ENCODE results near the gene SIAH1. TPM values are rescaled to one million over a fixed set of nuclear protein-coding genes. Genes with fewer than 3 reads are reported as not detected.

The SIAH1 gene
- total and polyA plus RNA-seq, 10 of the 15 experiments (the other 5 are each of a cell fraction or from before 2014, with no cell fraction given), result 5.1 to 21.1 (median 13.9) TPM

DNA sequence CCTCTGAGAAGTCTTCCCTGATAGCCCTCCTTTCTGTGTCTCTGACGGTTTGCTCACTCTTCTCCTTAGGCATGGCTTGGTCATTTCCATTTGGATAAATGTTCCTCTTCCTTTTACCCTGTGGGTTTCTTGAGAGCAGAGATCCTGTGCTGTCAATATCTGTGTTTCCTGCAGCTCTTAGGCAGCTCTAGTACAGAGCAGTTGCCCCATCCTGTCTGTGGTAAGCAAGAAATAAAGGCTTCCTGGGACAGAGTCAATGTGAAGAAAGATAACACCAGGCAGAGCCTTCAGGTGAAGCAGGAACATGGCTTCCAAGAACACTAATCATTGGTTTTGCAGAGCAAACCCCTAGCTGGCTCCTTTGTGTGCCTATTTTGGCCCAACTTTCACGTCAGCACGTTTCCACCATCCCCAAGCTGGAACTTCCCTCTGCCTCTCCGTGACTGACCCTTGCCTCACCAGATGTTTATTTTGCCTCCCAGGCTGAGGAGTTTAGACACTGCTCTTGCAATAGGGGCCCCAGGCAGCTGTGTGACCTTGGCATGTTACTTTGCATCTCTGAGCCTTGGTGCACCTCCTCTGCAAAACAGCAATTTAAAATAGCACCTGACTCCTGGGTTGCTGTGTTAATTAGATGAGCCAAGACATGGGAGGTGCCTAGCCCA is 49.6 kb upstream of the SIAH1 start:
- Histone ChIP-seq H3K9ac (ENCODE audit: control insufficient read depth, insufficient read depth, low read length) (no peak overlapping the region), H3K27me3 (replicated peaks in 1 of 2; ENCODE audit: control insufficient read depth in 2 of 2, insufficient read depth in 2 of 2, low read length in 1 of 2) (no peaks in the 10 kb centered on the region), H3K4me1 (ENCODE audit: control insufficient read depth, insufficient read depth, low read length) (peaks cover 21% of the 10 kb centered on the region), H3K4me3 (no peak overlapping the region), H3K9me3 (replicated peaks; ENCODE audit: control insufficient read depth, insufficient read depth, low read length) (no peaks in the 10 kb centered on the region), H2AFZ (ENCODE audit: control insufficient read depth, low read depth, low read length) (peak overlapping the region; percentile 15), H3K4me2 (ENCODE audit: control insufficient read depth, insufficient read depth) (no peak overlapping the region), H3K27ac (ENCODE audit: control insufficient read depth, insufficient read depth) (no peak overlapping the region), H4K20me1 (ENCODE audit: control insufficient read depth, insufficient read depth) (no peaks in the 10 kb centered on the region), H3K36me3 (ENCODE audit: control insufficient read depth in 2 of 2, insufficient read depth in 2 of 2, low read length in 1 of 2) (no peaks in the 10 kb centered on the region), H3K79me2 (ENCODE audit: control insufficient read depth, insufficient read depth, low read length) (no peaks in the 10 kb centered on the region)
- no TSS peak for BruUV-seq (replicated peaks)
- POLR2A ChIA-PET, result no interaction called here
- no peak for FAIRE-seq
- RAD21 ChIA-PET (ENCODE audit: unreplicated experiment), result no interaction called here
- ATAC-seq, result peak; percentile 5; the same call in 1 of the 3 replicates
- CTCF ChIA-PET, result interaction anchor here (1.0 to 2.0 kb wide), 3 partner anchors 10 to 81 kb away, joined by 3 to 6 read pairs (median 4); no protein-coding TSS in a partner anchor
- intact Hi-C loops (cut with micrococcal nuclease; ENCODE audit: unreplicated experiment), result no loop called here
- TF ChIP-seq USF1 (IDR thresholded peaks at IDR 0.05; ENCODE audit: borderline replicate concordance, extremely low read length, insufficient read depth, low read depth, low read length) (no peak), BHLHE40 (IDR thresholded peaks at IDR 0.05; ENCODE audit: borderline replicate concordance in 1 of 2, low read depth in 2 of 2, low read length in 1 of 2) (0 out of 4 replicates have a peak, but pooled peaks of 1 of the 2 experiments have one; percentile 27), IKZF2 (IDR thresholded peaks at IDR 0.05) (no peak), CBFB (IDR thresholded peaks at IDR 0.05; ENCODE audit: low read depth) (no peak), ZNF622 (IDR thresholded peaks at IDR 0.05) (no peak), SMARCA5 (IDR thresholded peaks at IDR 0.05) (no peak), PAX8 (IDR thresholded peaks at IDR 0.05) (no peak), IRF4 (IDR thresholded peaks at IDR 0.05; ENCODE audit: low read depth, low read length) (no peak)
- SMC1A ChIA-PET (ENCODE audit: uncharacterized antibody, unreplicated experiment), result interaction anchor here (1.1 to 1.6 kb wide), 3 partner anchors 49 to 93 kb away, joined by 3 to 4 read pairs (median 4); no protein-coding TSS in a partner anchor
- no peak for DNase-seq (ENCODE audit: low read depth, low spot score)
- WGBS (ENCODE audit: insufficient coverage, insufficient replicate concordance, low lambda C conversion rate, missing lambda C conversion rate), result 40% methylated on average over 4 of the region's 4 CpGs
- in situ Hi-C loops (cut with MboI), result no loop called here

All from GM12878 (cell line).